GM18867 (cell line): ENCODE results near the gene ENPP7.
"Not testable (repeated sequence)": the region's sequence is repeated elsewhere in the genome, so short reads cannot be mapped to it uniquely, and the experiment has no call there.

Experiments
- ATAC-seq: cut with Tn5 transposase; IDR thresholded peaks from one replicate; pipeline ENCODE4 v1.9.1; 2021; ENCODE audit warnings: mild to moderate bottlenecking, moderate library complexity; ENCODE audit not compliant: unreplicated experiment

The ENPP7 gene

DNA sequence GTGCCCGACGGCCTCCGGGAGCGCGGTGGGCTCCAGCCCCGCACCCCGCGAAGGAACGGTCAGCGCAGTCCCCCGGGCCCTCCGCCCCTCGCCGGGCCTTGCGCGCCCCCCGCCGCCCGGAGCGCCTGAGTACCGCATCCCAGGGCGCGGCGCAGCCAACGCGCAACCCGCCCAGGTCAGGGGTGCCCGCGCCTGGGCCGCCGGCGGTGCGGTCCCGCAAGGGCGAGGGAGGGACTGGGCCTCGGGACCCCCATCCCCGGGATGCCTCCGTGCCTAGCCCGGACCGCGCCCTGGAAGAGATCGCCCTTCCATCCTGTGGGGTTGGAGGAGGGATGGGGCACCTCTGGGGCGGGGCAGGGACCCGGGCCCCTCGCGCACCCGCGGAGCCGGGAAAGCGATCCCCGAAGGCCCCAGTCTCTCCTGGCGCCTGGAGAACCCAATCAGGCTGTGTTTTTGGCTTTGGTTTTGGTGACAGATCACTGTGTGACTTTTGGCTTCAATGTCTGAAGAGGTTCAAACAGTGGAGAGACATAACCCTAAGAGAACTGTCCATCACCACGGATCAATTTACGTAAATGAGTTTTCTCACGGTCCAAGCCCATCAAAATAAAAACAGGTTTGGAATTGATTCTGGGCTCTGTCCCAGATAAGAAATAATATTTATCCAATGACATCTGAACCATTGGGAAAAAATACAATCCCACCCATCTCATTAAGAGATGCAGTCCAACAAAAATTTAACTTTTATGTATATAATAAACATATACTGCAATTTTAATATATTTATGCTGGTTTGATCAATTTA, 17.8 kb downstream of the ENPP7 start:
- no peak for ATAC-seq

DNA sequence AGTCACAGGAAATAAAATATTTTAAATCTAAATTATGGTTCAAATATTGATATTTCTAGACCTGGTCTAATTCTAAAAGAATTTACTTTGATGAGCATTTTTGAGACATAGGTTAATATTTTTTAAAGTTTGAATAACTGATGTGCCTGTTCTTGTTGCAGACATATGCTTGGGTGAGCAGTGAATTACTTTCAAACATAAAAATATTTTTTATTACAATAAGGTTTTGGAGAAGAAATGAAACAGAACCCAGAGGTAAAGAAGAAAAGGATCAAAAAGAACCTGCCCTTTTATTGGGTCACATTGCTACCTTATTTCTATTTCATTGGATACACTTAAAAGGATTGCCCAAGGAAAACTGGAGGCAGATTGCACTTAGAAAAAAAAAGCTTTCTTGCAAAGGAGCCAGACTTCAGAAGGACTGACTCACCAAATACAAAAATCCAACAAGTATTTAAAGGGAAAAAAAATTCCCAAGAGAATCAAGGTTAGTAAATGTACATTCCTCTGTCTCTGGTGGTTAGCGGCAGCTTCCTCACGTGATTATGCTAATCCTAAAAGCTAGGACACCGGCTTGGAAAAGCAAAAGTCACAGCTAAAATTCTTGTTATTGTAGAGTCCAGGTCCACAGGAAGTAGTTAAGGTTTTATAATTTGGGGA, 18.5 kb downstream of the ENPP7 start:
- no peak for ATAC-seq

DNA sequence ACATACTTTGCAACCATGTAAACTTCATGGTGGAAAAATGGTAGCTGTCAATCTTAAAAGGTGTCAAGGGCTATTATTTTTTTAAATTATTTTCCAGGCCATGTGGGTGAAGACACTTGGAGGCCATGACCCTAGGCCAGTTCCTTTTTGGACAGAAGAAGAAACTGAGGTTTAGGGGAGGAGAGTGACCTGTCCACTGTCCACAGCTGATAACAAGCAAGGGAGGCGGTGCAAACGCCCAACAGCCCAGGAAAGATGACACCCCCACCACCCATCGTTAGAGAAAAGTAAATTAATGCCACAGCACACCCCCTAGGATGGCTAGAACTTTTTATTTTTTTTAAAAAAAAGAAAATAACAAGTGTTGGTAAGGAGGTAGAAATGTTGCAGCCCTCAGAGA, 19.2 kb downstream of the ENPP7 start:
- no peak for ATAC-seq

GRCh38 chr17:79750650-79751545, 20.2 kb downstream of the ENPP7 start:
- ATAC-seq: no peak

GRCh38 chr17:79752175-79752574, 21.4 kb downstream of the ENPP7 start:
- no peak for ATAC-seq

DNA sequence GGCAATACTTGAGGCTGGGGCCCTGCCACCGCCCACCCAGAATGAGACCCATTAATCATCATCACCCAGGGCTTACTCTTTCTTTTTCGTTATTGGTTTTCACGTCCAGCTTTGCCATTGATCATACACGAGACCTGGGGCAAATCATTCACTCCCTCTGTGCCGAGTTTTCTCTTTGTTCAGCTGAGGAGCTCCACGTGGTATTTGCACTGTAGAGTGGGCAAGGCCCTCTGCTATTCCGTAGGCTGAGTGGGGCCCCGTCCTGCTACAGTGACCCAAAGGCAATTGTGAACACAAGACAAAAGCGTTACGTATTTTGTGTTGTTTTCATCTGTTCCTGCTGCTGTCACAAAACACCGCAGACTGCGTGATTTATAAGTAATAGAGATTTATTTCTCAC, 23.6 kb downstream of the ENPP7 start:
- no peak for ATAC-seq

- ATAC-seq: not testable (repeated sequence)
Measured at GRCh38 chr17:79754903-79755302, 24.2 kb downstream of the ENPP7 start.

DNA sequence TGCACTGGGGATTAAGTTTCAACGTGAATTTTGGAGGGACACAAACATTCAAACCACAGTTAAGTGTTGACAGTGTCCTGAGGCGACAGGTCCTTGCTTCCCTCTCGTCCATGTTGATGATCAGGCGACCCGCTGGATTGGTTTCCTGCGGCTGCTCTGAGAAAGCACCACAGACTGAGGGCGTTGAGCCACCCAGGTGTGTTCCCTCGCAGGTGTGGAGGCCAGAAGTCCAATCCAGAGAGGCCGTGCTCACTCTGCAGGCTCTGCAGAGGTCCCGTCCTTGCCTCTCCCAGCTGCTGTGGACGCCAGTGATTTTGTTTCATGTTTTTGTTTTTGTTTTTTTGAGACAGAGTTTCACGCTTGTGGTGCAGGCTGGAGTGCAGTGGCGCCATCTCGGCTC, 24.8 kb downstream of the ENPP7 start:
- ATAC-seq: no peak

DNA sequence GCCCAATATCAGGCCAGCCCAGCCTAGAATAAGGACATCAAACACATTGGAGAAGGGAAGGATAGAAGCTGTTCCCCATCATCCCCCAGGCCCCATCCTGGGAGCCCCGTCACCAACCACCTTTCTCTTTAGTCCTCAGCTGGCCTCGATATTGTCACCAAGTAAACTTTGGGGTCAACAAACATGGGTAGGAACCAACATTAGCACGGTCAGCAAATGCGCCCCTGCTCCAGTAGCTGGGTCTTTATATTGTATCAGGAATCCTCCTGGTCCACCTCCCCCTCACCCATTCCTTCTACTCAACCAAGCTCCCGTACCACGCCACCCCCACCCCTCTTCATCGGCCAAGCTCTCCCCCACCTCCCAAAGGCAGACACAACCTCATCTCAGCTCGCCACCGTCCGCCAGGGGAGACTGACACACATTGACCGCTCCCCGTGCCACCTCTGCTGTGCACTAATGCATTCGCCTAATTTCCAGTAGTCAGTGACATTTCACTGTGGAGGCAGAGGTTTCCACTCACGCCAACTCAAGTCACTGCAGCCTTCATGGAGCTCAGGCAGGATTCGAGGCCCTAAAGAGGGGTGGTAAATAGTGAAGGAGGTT, 26.5 kb downstream of the ENPP7 start:
- no peak for ATAC-seq

GRCh38 chr17:79758271-79758670, 27.5 kb downstream of the ENPP7 start:
- no peak for ATAC-seq

- ATAC-seq: no peak
Measured at GRCh38 chr17:79760197-79760906, 29.6 kb downstream of the ENPP7 start.

GRCh38 chr17:79761894-79762589, 31.3 kb downstream of the ENPP7 start:
- no peak for ATAC-seq

DNA sequence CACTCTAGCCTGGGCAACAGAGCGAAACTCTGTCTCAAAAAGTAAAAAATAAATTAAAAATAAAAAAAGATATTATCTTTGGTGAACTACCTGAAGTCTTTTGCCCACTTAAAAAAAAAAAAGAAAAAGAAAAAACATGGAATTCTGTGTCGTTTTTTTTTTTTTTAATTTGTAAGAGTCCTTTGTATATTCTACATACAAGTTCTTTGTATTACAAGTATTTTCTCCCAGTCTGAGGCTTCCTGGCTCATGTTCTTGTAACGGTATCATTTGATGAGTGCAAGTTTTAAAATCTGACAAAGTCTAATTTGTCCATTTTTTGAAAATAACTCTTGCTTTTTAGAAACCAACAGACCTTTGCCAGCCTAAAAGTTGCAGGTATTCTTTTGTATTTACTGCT, 35.0 kb downstream of the ENPP7 start:
- no peak for ATAC-seq

GRCh38 chr17:79769570-79770506, 39.1 kb downstream of the ENPP7 start:
- no peak for ATAC-seq

DNA sequence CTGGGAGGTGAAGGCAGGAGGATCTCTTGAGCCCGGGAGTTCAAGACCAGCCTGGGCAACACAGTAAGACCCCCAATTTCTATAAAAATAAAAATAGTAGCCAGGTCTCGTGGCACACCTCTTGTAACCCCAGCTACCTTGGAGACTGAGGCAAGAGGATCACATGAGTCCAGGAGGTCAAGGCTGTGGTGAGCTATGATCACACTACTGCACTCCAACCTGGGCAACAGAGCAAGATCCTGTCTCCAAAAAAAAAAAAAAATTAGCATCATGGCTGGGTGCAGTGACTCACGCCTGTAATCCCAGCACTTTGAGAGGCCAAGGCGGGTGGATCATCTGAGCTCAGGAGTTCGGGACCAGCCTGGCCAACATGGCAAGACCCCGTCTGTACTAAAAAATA, 40.5 kb downstream of the ENPP7 start:
- ATAC-seq: no peak

GRCh38 chr17:79772726-79773125, 42.0 kb downstream of the ENPP7 start:
- not testable (repeated sequence) for ATAC-seq

DNA sequence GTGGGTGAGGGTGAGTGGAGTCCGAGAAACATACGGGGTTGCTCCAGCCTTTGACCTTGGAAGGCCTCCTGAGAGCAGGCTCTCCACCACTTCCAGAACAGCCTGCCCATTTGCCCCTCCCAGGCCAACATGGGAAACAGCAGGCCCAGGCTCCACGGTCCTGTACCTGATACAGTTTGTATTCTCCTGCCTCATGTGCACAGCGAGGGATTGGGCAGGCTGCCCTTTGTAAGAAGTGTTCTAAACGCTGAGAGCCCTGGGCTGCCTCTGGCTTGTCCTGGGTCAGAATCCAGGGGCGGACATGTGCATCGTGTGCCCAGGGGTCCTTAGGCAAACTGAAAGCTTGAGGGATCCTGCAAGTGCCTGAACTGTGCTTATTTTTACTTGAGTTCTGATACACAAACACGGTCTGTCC, 43.8 kb downstream of the ENPP7 start:
- no peak for ATAC-seq

GRCh38 chr17:79775632-79776031, 44.9 kb downstream of the ENPP7 start:
- no peak for ATAC-seq
